GM21381 (cell line): ENCODE measurements around the gene CLCNKA.

Experiments
- ATAC-seq: cut with Tn5 transposase; IDR thresholded peaks from one replicate; pipeline ENCODE4 v1.9.1; 2021; ENCODE audit warnings: mild to moderate bottlenecking, moderate library complexity; ENCODE audit not compliant: unreplicated experiment

Gene CLCNKA

DNA sequence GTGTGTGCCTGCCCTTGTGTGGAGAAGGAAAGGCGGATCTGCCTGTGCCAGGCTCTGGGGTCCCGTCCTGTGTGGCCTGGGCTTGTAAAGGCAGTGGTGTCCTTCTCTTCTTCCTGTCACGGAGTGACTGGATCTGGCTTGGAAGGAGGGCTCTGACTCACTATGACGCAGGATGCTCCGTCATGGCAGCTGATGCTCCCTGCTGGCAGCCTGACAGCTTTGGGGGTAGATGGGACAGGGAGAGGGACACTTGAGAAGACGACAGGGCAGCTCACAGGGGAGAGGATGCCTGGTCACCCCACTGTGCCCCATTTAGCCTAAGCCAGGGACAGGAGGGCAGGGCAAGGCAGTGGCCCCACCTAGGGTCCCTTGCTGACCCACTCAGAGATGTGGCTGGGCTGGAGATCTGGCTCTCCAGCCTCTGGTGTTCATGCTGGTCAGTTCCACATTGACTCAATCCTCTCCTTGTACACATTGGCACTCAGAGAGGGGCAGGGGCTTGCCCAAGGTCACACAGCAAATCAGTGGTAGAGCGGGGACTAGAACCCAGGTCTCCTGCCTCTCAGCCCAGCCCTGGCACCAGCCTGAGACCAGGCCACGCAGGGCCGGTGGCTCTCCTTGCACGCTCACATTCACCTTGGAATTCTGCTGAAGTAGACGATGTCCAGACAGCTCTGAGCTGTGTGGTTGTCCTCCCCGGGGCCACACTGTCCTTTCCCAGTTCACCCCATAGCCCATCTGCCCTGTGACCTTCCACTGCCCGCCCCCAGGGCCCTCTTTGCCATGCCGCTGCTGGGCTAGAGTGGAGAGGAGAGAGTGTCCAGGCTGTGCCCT, 54.4 kb downstream of the CLCNKA start:
- ATAC-seq, result no peak

DNA sequence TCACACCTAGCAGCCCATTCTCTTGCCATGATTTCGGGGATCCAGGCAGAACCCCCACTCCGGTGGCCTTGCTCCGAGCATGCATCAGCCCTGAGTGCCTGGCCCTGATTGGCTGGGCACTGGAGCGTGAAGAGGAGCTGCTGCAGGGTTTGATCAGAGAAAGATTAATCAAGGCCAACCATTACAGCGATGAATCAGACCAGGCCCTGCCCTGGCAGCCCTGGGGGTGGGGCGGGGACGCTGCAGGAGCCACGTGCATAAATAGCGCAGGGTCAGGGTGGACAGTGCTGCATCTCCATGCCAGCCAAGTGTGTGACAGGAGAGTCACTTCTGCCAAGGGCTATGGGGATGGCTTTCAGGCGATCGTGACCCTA, 55.0 kb downstream of the CLCNKA start:
- no peak for ATAC-seq

DNA sequence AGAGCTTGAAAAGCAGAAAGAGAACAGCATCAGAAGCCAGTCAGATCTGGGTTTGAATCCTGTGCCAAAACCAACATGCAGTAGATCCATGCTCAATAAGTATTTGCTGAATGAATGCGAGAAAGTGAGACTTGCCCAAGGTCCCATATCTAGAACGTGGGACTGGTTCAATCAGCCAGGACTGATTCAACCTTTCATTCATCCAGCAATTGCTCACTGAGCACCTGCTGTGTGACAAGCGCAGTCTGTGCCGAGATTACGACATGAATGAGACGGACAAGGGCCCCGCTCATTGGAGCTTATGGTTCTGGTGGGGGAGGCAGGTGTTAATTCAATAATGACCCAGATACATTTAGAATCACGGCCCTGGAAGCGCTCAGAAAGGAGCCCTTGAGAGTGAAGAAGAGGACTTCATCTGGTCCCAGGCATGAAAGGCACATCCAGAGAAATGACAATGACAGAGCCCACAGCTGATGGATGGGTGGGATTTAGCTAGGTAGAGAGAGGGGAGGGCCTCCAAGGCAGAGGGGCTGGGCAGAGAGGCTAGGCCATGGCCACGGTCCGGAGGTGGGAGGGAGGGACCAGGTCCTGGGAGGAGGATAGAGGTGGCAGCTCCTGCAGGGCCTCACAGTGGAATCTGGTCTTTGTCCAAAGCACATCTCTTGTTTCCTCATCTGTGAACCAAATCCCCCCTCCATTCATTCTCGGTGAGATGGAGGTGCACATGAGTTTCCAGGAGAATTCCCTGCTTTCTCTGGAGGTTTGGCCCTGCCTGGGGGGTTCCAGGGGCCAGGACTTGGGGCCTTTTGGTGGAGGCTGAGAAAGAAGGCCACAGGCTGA, 55.8 kb downstream of the CLCNKA start:
- ATAC-seq, result no peak

DNA sequence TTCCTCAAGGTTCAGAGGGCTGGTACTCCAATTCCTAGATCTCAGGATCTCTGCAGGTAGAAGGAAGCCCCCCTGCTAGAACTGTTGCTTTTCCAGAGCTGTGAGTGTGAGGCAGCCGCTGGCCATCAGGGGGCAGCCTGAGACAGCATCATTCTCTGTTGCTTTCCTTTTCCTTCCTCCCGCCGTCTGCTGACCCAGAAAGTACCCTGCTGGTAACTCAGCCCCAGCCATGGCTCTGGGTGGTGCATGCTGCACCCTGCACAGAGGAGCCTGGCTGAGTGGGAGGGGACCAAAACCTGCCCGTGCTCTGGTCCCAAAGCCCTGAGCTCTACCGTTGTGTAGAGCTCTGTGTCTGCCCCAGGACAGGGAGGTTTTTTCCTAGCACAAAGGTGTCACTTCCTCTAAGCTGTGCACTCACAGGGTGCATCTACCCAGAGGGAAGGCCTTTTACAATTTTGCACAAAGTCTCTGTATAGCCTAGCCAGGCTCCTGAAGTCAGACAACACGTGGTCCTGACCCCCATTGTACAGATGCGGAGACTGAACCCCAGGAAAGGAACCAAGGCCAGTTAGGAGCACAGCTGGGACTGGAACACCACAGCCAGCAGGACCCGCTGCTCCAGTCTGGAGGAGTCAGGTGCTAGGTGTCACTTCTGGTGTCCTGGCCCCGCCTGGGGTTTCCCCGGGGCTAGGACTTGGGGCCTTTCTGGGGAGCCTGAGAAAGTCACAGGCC, 57.3 kb downstream of the CLCNKA start:
- no peak for ATAC-seq

DNA sequence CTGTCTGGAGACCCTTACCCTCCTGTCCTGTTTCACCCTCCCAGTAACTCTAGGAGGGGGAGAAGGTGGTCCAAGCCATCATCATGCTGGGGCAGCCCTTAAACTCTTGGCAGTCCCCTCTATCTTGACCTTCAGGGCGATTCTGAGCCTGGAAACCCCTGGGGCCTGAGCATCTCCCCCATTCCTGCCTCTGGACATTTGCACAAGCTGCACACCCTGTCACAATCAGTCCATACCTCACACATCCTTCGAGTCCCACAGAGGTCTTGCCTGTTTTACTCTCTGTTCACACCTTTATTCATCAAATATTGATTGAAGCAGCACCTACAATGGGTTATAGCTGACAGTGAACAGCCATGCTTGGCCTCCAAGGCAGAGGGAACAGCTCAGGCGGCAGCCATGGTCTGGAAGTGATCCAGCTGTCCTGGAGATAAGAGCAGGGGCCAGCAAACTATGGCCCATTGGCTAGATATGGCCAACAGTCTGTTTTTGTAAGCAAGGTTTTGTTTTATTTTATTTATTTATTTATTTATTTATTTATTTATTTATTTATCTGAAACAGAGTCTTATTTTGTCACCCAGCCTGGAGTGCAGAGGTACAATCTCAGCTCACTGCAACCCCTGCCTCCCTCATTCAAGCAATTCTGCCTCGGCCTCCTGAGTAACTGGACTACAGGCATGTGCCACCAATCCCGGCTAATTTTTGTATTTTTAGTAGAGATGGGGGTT, 58.8 kb downstream of the CLCNKA start:
- no peak for ATAC-seq

DNA sequence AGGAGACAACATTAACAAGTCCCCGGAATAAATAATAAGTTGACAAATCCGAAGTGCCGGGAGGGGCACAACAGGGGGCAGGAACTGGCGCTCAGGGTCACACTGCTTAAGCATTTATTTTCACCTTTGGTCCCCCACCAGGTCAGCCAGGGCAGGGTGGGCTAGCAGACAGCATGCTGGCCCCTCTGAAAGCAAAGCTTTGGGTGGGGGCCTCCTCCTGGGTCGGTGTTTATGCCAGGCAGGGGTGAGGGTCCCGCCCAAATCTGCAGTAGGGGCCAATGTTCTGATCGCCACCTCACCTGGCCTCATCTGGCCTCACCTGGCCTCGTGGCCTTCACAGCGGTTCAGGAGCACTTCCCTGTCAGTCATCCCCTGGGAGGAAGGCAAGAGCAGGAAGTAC, 59.8 kb downstream of the CLCNKA start:
- no peak for ATAC-seq

DNA sequence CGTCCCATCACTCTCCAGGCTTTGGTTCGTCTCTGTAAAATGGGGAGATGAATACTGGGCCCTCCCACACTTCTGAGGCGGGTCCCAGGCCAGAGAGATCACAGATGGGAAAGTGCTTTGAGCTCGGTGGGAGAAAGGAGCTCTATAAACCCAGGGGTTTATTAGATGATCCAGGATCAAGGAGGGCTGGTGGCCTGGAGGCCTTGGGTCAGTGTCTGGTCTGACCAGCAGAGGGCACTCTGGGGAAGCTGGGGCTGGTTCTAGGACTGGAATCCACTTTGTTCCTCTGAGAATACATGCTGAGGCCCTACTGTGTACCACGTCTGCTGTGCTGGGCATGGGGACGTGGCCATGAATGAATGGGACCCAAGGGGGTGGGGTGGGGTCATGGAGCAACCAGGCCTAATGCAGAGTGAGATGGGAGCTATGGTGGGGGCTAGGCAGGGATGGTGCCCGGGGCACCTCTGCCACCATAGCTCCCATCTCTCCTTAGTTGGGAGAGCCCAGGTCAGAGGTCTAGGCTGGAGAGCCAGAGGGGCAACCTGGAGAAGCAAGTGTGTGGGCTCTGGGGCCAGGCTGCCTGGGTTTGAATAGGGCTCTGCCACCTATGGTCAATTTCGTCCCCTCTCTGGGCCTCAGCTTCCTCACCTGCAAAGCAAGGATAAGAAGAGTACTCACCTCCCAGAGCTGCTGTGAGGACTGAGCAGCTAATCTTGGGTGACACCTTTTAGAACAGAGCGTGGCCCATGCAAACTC, 60.6 kb downstream of the CLCNKA start:
- no peak for ATAC-seq

DNA sequence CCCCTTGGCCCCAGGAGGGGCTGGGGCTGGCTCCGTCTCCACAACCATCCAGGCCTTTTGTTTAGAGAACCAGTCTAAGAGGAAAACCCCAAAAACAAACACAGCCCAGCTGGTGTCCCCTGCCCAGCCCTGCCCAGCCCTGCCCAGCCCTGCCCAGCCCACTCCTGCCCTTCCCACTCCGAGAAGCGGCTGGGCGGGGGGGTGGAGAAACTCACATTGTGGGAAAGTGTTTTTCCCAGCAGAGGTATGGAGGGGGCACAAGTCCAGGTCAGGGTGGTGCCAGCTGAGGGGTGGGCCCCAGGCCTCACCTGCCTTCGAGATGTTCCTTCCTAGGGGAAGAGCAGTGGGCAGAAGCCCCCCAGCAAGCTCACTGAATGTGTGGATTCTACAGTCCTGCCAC, 61.6 kb downstream of the CLCNKA start:
- no peak for ATAC-seq
